SW480 (cell line): Measurements from ENCODE around the gene MARCHF2.
"Not testable (repeated sequence)": the region's sequence is repeated elsewhere in the genome, so short reads cannot be mapped to it uniquely, and the experiment has no call there.

Experiments used
- DNase-seq: peaks from one replicate; pipeline ENCODE4 v3.0.0-alpha.2; 2016; ENCODE audit warnings: low spot score

Gene MARCHF2

DNA sequence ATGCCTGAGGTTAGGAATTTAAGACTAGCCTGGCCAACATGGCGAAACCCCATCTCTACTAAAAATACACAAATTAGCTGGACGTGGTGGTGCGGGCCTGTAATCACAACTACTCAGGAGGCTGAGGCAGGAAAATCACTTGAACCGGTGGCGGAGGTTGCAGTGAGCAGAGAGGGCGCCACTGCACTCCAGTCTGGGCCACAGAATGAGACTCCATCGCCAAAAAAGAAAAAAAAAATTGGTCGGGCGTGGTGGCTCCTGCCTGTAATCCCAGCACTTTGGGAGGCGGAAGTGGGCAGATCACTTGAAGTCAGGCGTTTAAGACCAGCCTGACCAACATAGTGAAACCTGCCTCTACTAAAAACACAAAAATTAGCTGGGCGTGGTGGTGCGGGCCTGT is 2.4 kb upstream of the MARCHF2 start:
- DNase-seq = not testable (repeated sequence)

DNA sequence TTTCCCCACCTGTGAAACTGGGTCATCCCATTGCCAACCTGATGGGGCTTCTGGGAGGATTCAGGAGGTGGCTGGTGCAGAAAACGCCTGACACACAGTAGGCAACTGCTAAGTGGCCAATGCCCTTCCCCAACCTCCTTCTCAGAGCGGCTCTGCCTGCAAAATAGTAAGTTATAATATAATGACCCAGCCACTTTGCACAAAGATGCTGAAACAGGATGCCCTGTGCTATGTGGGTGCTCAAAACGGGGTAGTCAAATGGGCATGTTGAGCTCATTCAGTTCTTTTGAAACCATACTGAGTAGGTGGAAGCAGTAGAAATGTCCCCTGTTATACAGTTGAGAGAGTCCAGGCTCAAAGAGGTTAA is 507 bp downstream of the MARCHF2 start:
- DNase-seq = no peak

DNA sequence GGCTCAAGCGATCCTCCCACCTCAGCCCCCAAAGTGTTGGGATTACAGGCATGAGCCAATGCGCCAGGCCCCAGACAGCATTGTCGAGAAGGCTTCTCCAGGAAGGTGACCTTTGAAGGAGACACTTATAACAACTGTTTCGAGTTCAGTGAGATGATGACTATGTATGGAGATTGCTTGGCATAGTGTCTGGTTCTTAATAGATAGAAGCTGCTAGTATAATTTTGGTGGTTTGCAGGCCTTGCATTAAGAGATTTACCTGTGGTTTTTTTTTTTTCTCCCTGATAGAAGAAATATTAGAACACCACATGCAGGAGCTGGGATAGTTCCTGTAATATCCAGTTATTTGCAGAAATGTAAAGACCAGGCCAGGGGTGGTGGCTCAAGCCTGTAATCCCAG is 3.7 kb downstream of the MARCHF2 start:
- no peak for DNase-seq

DNA sequence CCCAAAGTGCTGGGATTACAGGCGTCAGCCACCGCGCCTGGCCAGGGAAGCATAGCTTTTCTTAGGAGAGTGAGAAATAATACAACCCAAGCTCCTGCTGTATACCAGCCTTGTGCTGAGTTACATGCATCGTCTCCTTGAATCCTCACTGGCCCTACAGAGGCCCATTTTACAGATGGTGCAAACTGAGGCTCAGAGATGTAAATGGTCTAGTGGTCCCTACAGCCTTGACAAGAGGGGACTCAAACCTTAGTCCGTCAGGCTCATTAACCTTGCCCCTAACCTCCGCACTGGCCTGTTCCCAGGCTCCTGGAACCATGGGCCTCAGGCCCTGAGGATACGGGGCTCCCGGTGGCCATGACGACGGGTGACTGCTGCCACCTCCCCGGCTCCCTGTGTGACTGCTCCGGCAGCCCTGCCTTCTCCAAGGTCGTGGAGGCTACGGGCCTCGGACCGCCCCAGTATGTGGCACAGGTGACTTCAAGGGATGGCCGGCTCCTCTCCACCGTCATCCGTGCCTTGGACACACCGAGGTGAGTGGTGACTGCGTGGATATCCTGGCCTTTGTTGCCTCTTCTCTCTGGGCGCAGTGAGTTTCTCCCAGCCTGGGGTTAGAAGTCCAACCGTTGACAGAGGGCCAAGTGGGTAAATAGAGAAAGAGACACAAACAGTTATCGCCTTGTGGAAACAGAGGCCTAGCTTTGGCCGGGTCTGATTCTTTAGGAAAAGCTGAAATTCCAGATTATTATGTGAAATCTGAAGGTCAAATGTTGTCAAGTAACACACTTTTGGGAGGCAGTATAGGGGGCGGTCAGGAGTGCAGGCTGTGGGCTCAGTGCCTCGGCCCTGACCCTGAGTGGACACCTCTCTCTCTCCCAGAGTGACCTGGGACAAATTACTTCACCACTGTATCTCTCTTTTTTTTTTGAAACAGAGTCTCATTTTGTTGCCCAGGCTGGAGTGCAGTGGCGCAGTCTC is 8.7 kb downstream of the MARCHF2 start:
- DNase-seq = no peak

DNA sequence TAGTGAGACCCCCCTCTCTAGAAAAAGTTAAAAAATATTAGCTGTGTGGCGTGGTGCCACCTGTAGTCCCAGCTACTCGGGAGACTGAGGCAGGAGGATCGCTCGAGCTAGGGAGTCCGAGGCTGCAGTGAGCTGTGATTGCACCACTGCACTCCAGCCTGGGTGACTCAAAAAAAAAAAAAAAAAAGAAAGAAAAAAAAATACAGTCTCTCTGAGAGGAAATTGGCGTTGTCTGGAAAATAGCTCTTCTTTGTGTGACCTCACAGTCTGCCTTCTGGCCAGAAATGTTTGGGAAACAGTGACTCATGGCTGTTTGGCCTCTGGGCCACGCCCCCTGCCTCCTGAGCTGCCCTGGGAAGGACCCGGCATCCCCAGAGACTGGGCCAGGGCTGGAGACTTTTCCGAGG is 10.7 kb downstream of the MARCHF2 start:
- DNase-seq = peak; percentile 85

DNA sequence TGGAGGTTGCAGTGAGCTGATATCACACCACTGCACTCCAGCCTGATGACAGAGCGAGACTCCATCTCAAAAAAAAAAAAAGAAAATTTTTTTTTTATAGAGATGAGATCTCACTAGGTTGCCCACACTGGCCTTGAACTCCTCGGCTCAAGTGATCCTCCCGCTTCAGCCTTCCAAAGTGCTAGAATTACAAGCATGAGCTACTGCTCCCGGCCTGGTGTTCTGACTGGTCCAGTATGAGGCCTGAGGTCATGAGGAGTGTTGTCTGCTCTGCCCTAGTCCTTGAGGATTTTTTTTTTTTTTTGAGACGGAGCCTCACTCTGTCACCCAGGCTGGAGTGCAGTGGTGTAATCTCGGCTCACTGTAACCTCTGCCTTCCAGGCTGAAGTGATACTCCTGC is 12.2 kb downstream of the MARCHF2 start:
- DNase-seq = not testable (repeated sequence)

DNA sequence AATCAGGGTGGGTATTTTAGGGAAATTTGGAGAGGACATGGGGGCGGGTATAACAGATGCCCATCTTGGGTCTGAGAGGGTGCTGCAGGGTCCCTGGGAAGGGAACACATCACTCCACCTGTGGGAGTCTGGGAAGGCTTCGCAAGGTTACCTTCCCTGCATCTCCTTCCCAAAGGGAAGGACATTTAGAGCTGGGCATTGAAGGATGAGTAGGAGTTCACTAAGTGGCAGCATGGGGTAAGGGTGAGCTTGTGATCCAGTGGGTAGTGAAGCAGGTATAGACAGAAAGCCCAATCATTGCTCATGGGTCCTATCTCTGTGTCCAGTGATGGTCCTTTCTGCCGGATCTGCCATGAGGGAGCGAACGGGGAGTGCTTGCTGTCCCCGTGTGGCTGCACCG is 13.2 kb downstream of the MARCHF2 start:
- DNase-seq = no peak

DNA sequence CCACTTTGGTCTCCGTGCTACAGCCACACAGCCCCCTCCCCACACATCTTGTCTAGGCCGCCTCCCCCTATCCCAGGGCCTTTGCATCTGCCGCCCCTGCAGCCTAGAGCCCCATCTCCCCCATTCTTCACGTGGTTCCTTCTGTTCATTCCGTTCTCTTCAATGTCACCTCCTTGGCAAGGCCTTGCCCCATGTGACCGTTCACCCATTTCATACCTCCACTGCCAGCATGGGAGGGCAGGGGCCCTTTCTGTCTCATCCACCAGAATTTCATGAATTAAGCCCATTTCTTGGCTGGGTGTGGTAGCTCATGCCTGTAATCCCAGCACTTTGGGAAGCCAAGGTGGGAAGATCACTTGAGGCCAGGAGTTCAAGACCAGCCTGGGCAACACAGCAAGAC is 15.9 kb downstream of the MARCHF2 start:
- DNase-seq = no peak

DNA sequence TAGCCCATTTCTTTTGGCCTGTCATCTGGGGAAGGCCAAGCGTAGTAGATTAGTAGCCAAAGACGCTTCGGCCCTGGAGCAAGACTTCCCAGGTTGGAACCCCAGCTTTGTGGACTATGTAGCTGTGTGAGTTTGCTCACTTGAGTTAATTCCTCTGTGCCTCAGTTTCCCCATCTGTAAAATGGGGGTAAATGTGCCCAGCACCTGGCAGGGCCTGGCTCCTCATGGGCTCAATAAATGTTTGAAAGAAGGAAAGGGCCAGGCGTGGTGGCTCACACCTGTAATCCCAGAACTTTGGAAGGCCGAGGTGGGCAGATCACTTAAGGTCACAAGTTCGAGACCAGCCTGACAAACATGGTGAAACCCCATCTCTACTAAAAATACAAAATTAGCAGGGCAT is 16.7 kb downstream of the MARCHF2 start:
- DNase-seq = no peak

DNA sequence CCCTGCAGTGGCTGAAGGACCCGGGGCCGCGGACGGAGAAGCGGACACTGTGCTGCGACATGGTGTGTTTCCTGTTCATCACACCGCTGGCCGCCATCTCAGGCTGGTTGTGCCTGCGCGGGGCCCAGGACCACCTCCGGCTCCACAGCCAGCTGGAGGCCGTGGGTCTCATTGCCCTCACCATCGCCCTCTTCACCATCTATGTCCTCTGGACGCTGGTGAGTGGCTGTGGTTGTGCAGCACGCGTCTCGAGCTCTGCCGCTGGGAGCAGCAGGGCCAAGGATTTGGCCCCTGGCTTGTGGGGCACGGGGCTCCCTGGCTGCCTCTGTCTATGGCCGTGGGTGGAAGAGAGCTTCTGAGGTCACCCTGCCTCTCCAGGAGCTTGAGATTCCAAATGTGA is 17.5 kb downstream of the MARCHF2 start:
- no peak for DNase-seq

DNA sequence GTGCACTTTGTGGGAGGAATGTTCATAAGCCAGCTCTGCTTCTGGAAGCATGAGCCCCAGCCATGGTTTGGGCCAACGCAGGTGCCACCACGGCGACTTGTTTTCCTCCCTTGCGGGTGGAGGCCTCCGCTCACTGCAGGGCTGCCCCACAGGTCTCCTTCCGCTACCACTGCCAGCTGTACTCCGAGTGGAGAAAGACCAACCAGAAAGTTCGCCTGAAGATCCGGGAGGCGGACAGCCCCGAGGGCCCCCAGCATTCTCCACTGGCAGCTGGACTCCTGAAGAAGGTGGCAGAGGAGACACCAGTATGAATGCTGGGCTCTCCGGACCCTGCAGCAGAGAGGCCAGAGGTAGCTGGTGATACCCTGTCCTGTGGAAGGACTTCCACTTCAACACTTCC is 25.1 kb downstream of the MARCHF2 start:
- no peak for DNase-seq

DNA sequence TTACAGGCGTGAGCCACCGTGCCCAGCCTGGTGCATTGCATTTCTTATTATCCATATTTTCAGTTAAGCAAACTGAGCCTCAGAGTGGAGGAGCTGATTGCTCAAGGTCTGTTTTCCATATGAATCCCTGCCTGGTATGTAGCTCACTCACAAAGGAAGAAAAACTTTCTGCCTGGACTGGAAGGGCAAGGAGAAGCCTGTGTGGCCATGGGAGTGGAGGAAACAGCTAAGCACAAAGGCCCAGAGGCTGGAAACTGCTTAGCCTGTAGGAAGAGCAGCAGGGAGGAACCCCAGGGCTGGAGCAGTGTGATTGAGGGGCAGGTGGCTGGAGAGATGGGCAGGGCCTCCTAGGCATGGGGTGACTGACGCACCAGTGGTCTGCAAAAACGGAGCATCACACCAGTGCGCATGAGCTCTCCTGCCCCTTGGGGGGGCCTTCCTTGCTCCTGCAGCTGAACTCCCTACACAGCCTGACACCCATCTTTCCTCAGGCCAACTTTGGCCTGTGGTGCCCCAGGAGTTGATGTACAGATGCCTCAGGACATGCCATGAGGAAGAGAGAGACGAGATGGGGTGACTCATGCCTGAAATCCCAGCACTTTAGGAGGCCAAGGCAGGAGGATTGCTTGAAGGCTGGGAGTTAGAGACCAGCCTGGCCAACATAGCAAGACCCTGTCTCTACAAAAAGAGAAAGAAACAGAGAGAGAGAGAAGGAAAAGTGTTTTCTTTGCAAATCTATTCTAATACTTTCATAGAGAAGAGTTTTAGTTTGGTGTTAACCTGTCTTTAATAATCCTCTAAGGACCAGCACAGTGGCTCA is 28.8 kb downstream of the MARCHF2 start:
- no peak for DNase-seq

DNA sequence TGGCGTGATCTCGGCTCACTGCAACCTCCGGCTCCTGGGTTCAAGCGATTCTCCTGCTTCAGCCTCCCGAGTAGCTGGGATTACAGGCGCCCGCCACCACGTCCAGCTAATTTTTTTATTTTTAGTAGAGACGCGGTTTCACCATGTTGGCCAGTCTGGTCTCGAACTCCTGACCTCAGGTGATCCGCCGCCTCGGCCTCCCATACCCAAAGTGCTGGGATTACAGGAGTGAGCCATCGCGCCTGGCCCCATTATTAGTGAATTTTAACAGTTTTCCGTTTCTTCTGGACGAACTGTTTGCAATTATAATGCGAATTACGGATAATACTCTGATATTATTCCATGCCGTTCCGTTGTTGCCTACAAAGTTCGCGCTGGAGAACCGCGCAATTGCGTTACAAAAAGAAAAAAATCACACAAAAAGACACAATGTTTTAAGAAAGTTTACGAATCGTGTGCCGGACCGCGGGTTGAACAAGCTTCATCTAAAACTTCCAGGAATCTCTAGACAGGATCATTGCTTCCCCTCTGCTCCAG is 31.1 kb downstream of the MARCHF2 start:
- not testable (repeated sequence) for DNase-seq

DNA sequence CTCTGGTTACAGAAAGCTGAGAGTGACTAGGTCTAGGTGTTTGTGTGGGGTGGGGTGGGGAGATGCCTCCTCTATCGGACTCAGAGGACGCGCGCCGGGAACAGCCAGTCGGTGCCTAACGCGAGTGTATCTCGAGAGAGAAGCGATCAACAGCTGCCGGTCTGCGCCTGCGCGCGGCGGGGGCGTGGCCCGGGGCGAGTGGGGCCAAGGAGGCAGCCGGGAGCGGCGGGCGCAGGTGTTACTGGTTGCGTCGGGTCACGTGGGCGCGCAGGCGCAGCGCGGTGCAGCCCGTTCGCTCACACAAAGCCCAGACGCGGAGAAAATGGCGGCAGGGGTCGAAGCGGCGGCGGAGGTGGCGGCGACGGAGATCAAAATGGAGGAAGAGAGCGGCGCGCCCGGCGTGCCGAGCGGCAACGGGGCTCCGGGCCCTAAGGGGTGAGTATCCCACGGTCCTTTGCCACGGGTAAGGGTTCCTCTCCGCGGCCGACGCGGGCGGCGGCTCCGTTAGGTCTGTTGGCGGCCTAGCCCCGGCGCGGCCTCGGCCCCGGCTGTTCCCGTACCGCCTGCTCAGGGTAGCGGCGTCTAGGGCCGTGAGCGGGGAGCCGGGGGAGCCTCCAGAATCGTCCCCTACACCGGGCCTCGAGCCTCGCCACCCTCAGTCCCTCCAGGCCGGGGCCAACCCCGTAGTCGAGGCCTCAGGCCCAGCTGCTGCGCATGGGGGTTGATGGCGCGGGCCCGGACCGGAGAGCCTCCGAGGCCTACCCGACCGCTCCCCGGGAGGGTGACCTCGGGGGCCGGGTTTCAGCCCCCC is 31.8 kb downstream of the MARCHF2 start, which contains the start of gene HNRNPM:
Gene HNRNPM, plus strand, starts transcription at position 299 of the 811 bp plus-strand sequence. Its CDS starts 24 bp downstream, at position 323.
- DNase-seq = peak; percentile 97

DNA sequence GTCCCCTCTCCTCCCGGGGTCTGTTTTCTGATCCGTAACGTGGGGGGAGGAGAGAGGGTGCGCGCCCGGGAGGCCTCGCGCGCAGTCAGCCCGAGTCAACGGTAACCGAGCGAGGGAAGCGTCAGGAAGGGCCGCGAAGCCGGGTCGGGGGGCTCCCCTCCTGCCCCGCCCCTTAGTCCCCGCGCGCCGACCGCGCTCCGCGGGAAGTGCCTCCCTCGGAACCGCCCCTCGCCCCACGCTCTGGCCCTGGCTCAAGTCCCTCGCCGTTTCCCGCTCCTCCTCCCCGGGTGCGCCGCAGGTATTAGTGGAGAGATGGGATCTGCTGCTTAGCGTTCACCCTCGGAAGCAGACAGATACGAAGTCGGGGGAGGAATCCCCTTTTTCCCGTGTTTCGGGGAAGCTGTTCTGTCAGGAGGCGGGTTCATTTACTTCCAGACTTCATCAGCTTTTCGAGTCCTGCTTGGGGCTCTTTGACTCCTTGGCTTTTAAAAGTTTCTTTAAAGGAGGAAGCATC is 32.4 kb downstream of the MARCHF2 start:
- DNase-seq = peak; percentile 27

DNA sequence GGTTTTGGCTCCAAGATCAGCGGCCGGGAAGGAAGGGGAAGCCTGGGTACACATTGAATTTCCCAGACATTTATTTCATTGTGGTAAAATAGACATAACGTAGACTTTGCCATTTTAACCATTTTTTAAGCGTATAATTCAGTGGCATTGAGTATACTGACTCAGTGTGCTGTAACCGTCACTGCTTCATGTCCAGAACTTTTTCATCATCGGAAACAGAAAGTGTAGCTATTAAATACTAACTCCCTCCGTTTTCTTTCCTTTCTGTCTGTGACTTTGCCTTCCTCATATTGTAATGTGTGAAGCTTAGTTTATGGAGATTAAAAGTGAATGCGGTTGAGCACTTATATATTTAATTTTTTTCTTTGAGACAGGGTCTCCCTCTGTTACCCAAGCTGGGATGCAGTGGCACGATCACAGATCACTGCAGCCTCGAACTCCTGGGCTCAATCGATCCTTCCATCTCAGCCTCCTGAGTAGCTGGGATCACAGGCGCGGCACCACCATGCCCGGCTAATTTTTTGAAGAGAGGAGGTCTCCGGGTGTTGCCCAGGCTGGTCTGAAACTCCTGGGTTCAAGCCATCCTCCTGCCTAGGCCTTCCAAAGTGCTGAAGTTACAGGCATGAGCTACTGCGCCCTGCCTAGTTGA is 33.1 kb downstream of the MARCHF2 start:
- DNase-seq = no peak

DNA sequence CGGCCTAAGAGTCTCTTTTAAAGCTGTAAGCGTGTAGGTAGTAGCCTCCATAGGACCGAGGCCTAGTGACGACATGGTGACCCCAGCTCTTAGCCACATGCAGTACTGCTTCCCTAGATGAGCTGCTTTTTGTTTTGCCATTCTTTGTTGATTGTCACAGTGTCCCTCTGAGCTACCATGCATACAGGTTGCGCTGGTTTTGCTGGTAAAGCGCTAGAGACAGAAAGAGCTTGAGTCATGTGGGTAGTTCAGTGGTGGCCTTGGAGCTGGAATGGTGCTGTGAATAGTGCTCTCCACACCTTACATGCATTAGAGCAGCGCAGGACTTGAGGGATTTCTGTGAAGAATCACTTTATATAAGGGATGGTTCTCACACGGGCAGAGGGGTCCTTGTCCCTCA is 36.7 kb downstream of the MARCHF2 start:
- DNase-seq = no peak

DNA sequence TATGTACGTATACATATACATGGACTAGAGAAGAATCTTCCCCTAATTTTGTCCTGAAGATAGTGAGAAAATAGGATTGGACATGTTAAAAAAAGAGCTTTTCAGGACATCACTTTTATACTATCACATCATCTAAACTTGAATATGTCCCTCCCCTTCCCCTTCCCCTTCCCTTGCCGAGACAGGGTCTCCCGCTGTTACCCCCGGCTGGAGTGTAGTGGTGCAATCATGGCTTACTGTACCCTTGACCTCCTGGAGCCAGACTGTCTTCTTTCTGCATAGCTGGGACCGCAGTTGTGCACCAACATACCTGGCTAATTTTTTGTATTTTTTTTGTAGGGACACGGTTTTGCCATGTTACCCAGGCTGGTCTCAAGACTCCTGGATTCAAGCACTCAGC is 38.3 kb downstream of the MARCHF2 start:
- no peak for DNase-seq

DNA sequence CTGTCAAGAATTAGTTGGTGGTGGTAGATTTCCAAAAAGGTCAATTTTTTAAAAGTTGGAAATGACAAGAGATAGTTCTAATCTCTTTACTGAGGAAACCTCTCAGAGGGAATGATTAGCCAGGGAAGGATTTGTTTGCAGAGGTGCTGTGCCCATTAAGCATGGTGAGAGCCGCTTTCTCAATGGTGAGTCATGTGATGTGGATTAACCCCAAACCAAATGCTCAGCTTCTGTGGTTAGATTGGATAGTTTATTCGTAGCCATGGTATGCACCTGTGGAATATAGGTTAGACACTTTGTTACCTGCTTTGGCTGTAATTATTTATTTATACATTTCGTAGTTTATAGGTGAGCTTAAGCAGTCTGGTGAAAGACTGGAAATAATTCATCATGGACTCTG is 38.8 kb downstream of the MARCHF2 start:
- DNase-seq = peak; percentile 83

DNA sequence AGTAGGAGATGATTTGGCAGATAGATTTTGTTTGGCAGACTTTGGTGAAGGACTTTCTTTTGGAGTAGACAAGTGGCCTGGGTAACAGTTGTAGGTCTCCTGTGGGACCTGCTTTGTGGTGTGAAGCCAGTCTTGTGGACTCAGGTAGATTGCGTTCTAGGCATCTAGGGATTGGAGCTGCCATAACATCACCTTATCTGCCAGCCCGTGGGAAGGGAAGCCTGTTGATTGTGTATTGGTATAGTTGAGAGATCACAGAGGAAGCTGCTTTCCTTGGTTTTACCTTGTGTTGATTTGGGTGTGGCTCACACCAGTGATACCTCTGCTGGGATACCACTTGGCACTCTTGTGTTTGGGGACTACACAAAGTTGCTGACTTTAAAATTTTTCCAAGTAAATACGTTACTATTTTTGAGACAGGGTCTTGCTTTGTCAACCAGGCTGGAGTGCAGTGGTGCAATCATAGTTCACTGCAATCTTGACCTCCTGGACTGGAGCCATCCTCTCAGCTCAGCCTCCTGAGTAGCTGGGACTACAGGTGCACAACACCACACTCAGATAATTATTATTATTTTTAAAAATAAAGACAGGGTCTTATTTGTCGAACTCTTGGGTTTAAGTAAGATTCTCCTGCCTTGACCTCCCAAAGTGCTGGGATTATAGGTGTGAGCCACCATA is 39.5 kb downstream of the MARCHF2 start:
- DNase-seq = no peak
